HCT116 (cell line): ENCODE results near the gene PIEZO2.

Source experiments
- CEBPB ChIP-seq: IDR thresholded peaks from 2 replicates; pipeline ENCODE4 v1.6.1; 2012; ENCODE audit warnings: low read depth
- CTCF ChIP-seq, 3 experiments: fragments of 200-600 bp in 1 of 3; sonication (generic) in 1 of 3; IDR thresholded peaks in 2 of 3; conservative IDR thresholded peaks in 1 of 3; 2 replicates each; pipeline ENCODE4 v1.5.1; 2012 to 2017; ENCODE audit warnings: low read depth in 2 of 3, low read length in 2 of 3, antibody characterized with exemption in 1 of 3, borderline replicate concordance in 1 of 3, control low read depth in 1 of 3, mild to moderate bottlenecking in 1 of 3, mixed read lengths in 1 of 3, mixed run types in 1 of 3, moderate library complexity in 1 of 3; ENCODE audit not compliant: insufficient read depth in 1 of 3
- EZH2 ChIP-seq: fragments of 200-600 bp; sonication (generic); IDR thresholded peaks from 2 replicates; pipeline ENCODE4 v1.6.1; 2017; ENCODE audit warnings: antibody characterized with exemption, mixed run types
- POLR2A ChIP-seq: IDR thresholded peaks from 2 replicates; pipeline ENCODE4 v1.7.0; 2011; ENCODE audit warnings: borderline replicate concordance; ENCODE audit not compliant: insufficient read depth, insufficient read length; ENCODE audit errors: extremely low read depth
- POLR2AphosphoS5 ChIP-seq: IDR thresholded peaks from 2 replicates; pipeline ENCODE4 v1.6.1; 2011; ENCODE audit warnings: mild to moderate bottlenecking, low read depth, low read length, moderate library complexity
- RAD21 ChIP-seq: IDR thresholded peaks from 2 replicates; pipeline ENCODE4 v1.6.1; 2012; ENCODE audit warnings: low read depth, mild to moderate bottlenecking
- SIN3A ChIP-seq: IDR thresholded peaks from 2 replicates; pipeline ENCODE4 v1.6.1; 2012; ENCODE audit warnings: low read depth
- SP1 ChIP-seq: IDR thresholded peaks from 2 replicates; pipeline ENCODE4 v1.6.1; 2012; ENCODE audit warnings: low read depth
- SRF ChIP-seq: IDR thresholded peaks from 2 replicates; pipeline ENCODE4 v1.6.1; 2012; ENCODE audit warnings: low read depth

- no peak for TF ChIP-seq CTCF (IDR thresholded peaks at IDR 0.05 in 2 of 3, conservative IDR thresholded peaks at IDR 0.05 in 1 of 3; ENCODE audit: borderline replicate concordance in 1 of 3, insufficient read depth in 1 of 3, low read depth in 2 of 3, low read length in 2 of 3)
- TF ChIP-seq CEBPB: no peak
- TF ChIP-seq POLR2AphosphoS5: no peak
- TF ChIP-seq RAD21: no peak
- TF ChIP-seq SRF: no peak
- no peak for TF ChIP-seq EZH2
- no peak for TF ChIP-seq SIN3A
- no peak for TF ChIP-seq SP1
- TF ChIP-seq POLR2A: no peak
Observed at GRCh38 chr18:10971717-10972116, 177.7 kb downstream of the PIEZO2 start.
